Mesendoderm (in vitro differentiated cells): ENCODE measurements around the gene TCIRG1.

Experiments
- DNase-seq: peaks from one replicate; pipeline ENCODE4 v3.0.0; 2013
- H2AK5ac ChIP-seq: 2 replicates; pipeline ENCODE4 v1.6.1; 2013; ENCODE audit warnings: low read length, inconsistent platforms
- H2BK120ac ChIP-seq: 2 replicates; pipeline ENCODE4 v1.6.1; 2013; ENCODE audit warnings: low read depth, mild to moderate bottlenecking, low read length, moderate library complexity, mixed read lengths
- H2BK15ac ChIP-seq: replicated peaks from 2 replicates; pipeline ENCODE4 v1.6.1; 2013; ENCODE audit warnings: low read depth, mild to moderate bottlenecking, moderate library complexity
- H2BK5ac ChIP-seq: 2 replicates; pipeline ENCODE4 v1.6.1; 2013; ENCODE audit warnings: low read length, inconsistent platforms
- H3K18ac ChIP-seq: 2 replicates; pipeline ENCODE4 v1.6.1; 2013; ENCODE audit warnings: mild to moderate bottlenecking, low read length, mixed read lengths
- H3K23ac ChIP-seq: one replicate; pipeline ENCODE4 v1.6.1; 2013; ENCODE audit warnings: low read length
- H3K27ac ChIP-seq: 2 replicates; pipeline ENCODE4 v1.5.1; 2013; ENCODE audit warnings: low read depth, mild to moderate bottlenecking, inconsistent platforms, low read length, moderate library complexity
- H3K27me3 ChIP-seq: 2 replicates; pipeline ENCODE4 v1.6.1; 2013; ENCODE audit warnings: low read length, control low read depth, mild to moderate bottlenecking, inconsistent platforms; ENCODE audit not compliant: insufficient read depth, poor library complexity
- H3K36me3 ChIP-seq: 2 replicates; pipeline ENCODE4 v1.6.1; 2013; ENCODE audit warnings: low read length, inconsistent platforms; ENCODE audit not compliant: control insufficient read depth, insufficient read depth
- H3K4ac ChIP-seq: one replicate; pipeline ENCODE4 v1.6.1; 2013; ENCODE audit warnings: low read depth, mild to moderate bottlenecking, low read length, moderate library complexity
- H3K4me1 ChIP-seq: 2 replicates; pipeline ENCODE4 v1.6.1; 2013; ENCODE audit warnings: low read depth, low read length, inconsistent platforms; ENCODE audit not compliant: control insufficient read depth
- H3K4me2 ChIP-seq: 2 replicates; pipeline ENCODE4 v1.6.1; 2013; ENCODE audit warnings: low read length
- H3K4me3 ChIP-seq: 2 replicates; pipeline ENCODE4 v1.5.1; 2013; ENCODE audit warnings: mild to moderate bottlenecking, low read length
- H3K56ac ChIP-seq: one replicate; pipeline ENCODE4 v1.6.1; 2013; ENCODE audit warnings: low read length
- H3K79me1 ChIP-seq: 2 replicates; pipeline ENCODE4 v1.6.1; 2013; ENCODE audit warnings: low read length, inconsistent platforms
- H3K79me2 ChIP-seq: 2 replicates; pipeline ENCODE4 v1.6.1; 2013; ENCODE audit warnings: mild to moderate bottlenecking, low read length; ENCODE audit not compliant: control insufficient read depth, insufficient read depth
- H3K9ac ChIP-seq: 2 replicates; pipeline ENCODE4 v1.6.1; 2013; ENCODE audit warnings: low read length, inconsistent platforms
- H4K5ac ChIP-seq: one replicate; pipeline ENCODE4 v1.6.1; 2013; ENCODE audit warnings: low read length
- H4K8ac ChIP-seq: one replicate; pipeline ENCODE4 v1.6.1; 2013; ENCODE audit warnings: low read depth, mild to moderate bottlenecking, control low read depth, low read length, moderate library complexity
- WGBS: extraction: QIAGEN DNeasy Blood & Tissue Kit; methylation state at CpG from one replicate; pipeline ENCODE4 v1.1.7; 2013; ENCODE audit warnings: low lambda C conversion rate, missing lambda C conversion rate; ENCODE audit not compliant: insufficient coverage; ENCODE audit errors: extremely low coverage; 5-methylcytosine and 5-hydroxymethylcytosine counted together

TCIRG1 gene

GRCh38 chr11:68040957-68041591, 2.2 kb downstream of the TCIRG1 start:
- Histone ChIP-seq H3K79me2 (no peaks in the 10 kb centered on the region), H3K27ac (no peak overlapping the region), H3K36me3 (no peaks in the 10 kb centered on the region), H3K79me1 (no peaks in the 10 kb centered on the region), H4K5ac (no peak overlapping the region), H3K4me1 (peaks cover 5% of the 10 kb centered on the region), H2BK5ac (no peak overlapping the region), H3K4me2 (no peak overlapping the region), H3K18ac (no peak overlapping the region), H3K27me3 (no peaks in the 10 kb centered on the region), H3K4ac (no peak overlapping the region), H3K4me3 (no peak overlapping the region), H2BK15ac (no peak overlapping the region), H2AK5ac (no peak overlapping the region), H2BK120ac (no peak overlapping the region), H3K56ac (peak overlapping the region; percentile 84), H4K8ac (no peak overlapping the region), H3K23ac (no peak overlapping the region), H3K9ac (peak overlapping the region; percentile 59)
- WGBS, result no CpG with 5 or more reads among the region's 23 CpGs
- no peak for DNase-seq

- no peak overlapping the region for H2BK5ac ChIP-seq
- no peak overlapping the region for H3K56ac ChIP-seq
- no peaks in the 10 kb centered on the region for H3K79me2 ChIP-seq
- H2AK5ac ChIP-seq, result no peak overlapping the region
- peaks cover 5% of the 10 kb centered on the region for H3K4me1 ChIP-seq
- H4K8ac ChIP-seq, result no peak overlapping the region
- H4K5ac ChIP-seq, result no peak overlapping the region
- H3K27ac ChIP-seq, result no peak overlapping the region
- H3K18ac ChIP-seq, result no peak overlapping the region
- no peaks in the 10 kb centered on the region for H3K27me3 ChIP-seq
- no peak overlapping the region for H3K4ac ChIP-seq
- H3K4me3 ChIP-seq, result no peak overlapping the region
- no peak overlapping the region for H3K4me2 ChIP-seq
- no peaks in the 10 kb centered on the region for H3K79me1 ChIP-seq
- WGBS, result no CpG with 5 or more reads among the region's 12 CpGs
- H3K36me3 ChIP-seq, result no peaks in the 10 kb centered on the region
- no peak overlapping the region for H3K9ac ChIP-seq
- no peak for DNase-seq
- H3K23ac ChIP-seq, result no peak overlapping the region
- no peak overlapping the region for H2BK120ac ChIP-seq
- no peak overlapping the region for H2BK15ac ChIP-seq
Observed at GRCh38 chr11:68041617-68042218, 2.9 kb downstream of the TCIRG1 start.

- H3K4me1 ChIP-seq, result peaks cover 5% of the 10 kb centered on the region
- H3K23ac ChIP-seq, result no peak overlapping the region
- H3K4ac ChIP-seq, result no peak overlapping the region
- no peaks in the 10 kb centered on the region for H3K79me1 ChIP-seq
- H3K9ac ChIP-seq, result no peak overlapping the region
- no peak overlapping the region for H3K56ac ChIP-seq
- H4K5ac ChIP-seq, result no peak overlapping the region
- no peak overlapping the region for H2BK120ac ChIP-seq
- no peak overlapping the region for H3K4me3 ChIP-seq
- no peak overlapping the region for H3K4me2 ChIP-seq
- no peaks in the 10 kb centered on the region for H3K79me2 ChIP-seq
- WGBS, result no CpG with 5 or more reads among the region's 27 CpGs
- no peak overlapping the region for H4K8ac ChIP-seq
- no peak overlapping the region for H3K18ac ChIP-seq
- no peak overlapping the region for H2AK5ac ChIP-seq
- H2BK5ac ChIP-seq, result no peak overlapping the region
- DNase-seq, result no peak
- H2BK15ac ChIP-seq, result no peak overlapping the region
- no peaks in the 10 kb centered on the region for H3K27me3 ChIP-seq
- no peak overlapping the region for H3K27ac ChIP-seq
- H3K36me3 ChIP-seq, result no peaks in the 10 kb centered on the region
Observed at GRCh38 chr11:68042219-68043028, 3.6 kb downstream of the TCIRG1 start.

GRCh38 chr11:68043029-68043348, 4.2 kb downstream of the TCIRG1 start:
- H3K79me1 ChIP-seq, result no peaks in the 10 kb centered on the region
- H3K4me1 ChIP-seq, result peaks cover 5% of the 10 kb centered on the region
- H2AK5ac ChIP-seq, result no peak overlapping the region
- DNase-seq, result no peak
- H3K27ac ChIP-seq, result no peak overlapping the region
- no peaks in the 10 kb centered on the region for H3K36me3 ChIP-seq
- H3K4ac ChIP-seq, result no peak overlapping the region
- no peak overlapping the region for H3K56ac ChIP-seq
- no peak overlapping the region for H4K5ac ChIP-seq
- no peak overlapping the region for H3K4me3 ChIP-seq
- WGBS, result no CpG with 5 or more reads among the region's 8 CpGs
- H3K27me3 ChIP-seq, result no peaks in the 10 kb centered on the region
- H4K8ac ChIP-seq, result no peak overlapping the region
- no peak overlapping the region for H3K9ac ChIP-seq
- H2BK120ac ChIP-seq, result no peak overlapping the region
- H3K23ac ChIP-seq, result no peak overlapping the region
- H3K4me2 ChIP-seq, result no peak overlapping the region
- H2BK15ac ChIP-seq, result no peak overlapping the region
- H2BK5ac ChIP-seq, result no peak overlapping the region
- no peak overlapping the region for H3K18ac ChIP-seq
- H3K79me2 ChIP-seq, result no peaks in the 10 kb centered on the region

GRCh38 chr11:68043349-68044144, 4.7 kb downstream of the TCIRG1 start:
- Histone ChIP-seq H3K18ac (no peak overlapping the region), H3K4ac (no peak overlapping the region), H3K56ac (no peak overlapping the region), H3K79me2 (no peaks in the 10 kb centered on the region), H2BK15ac (no peak overlapping the region), H4K5ac (no peak overlapping the region), H3K79me1 (no peaks in the 10 kb centered on the region), H3K23ac (no peak overlapping the region), H3K4me1 (peaks cover 5% of the 10 kb centered on the region), H2BK120ac (no peak overlapping the region), H2BK5ac (no peak overlapping the region), H3K9ac (no peak overlapping the region), H3K36me3 (no peaks in the 10 kb centered on the region), H3K27me3 (no peaks in the 10 kb centered on the region), H4K8ac (no peak overlapping the region), H2AK5ac (no peak overlapping the region), H3K4me3 (no peak overlapping the region), H3K4me2 (no peak overlapping the region), H3K27ac (no peak overlapping the region)
- DNase-seq, result no peak
- no CpG with 5 or more reads among the region's 36 CpGs for WGBS
